ENCODE results near the gene ACTMAP. TPM values are rescaled to one million over a fixed set of nuclear protein-coding genes. Genes with fewer than 3 reads are reported as not detected.

Gene ACTMAP
- polyA plus RNA-seq, 1 of the 3 experiments (the other 2 are of a cell fraction) = 6.4 TPM

DNA sequence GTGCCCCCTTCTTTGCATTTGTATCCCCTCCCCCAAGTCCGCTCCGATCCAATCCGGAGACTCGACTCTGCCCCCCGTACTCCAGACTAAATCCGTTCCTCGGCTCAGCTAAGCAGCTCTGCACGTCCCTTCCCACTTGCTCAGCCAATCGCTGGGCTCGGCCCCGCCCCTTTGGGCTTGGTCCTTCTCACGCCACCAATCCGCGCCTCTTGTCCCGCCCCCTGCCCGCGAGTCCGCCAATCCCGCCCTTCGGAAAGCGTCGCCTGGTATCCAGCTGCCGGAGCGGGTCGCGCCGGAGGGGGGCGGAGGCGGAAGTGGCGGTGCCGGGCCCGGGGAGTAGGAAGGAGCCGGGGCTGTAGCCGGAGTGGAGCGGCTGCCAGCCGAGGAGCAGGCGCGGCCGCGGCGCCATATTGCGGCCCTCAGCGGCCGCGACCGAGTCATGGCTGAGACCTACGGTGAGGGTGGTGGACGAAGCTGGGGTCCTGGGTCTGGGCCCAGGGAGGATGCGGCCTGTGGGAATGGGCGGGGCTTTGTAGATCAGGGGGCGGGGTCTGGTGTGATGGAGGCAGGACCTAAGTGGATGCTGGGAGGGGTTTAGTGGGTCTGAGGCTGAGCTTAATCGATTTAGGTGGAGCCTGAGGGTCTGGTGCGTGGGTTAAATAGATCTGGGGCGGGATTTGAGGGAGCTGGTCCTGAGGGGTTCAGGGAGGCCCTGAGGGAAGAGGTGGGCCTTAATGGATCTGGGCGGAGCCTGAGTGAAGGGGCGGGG is 27.8 kb upstream of the ACTMAP start, which contains the start of gene RAB4B (continued):
- TF ChIP-seq, protein P1, sequence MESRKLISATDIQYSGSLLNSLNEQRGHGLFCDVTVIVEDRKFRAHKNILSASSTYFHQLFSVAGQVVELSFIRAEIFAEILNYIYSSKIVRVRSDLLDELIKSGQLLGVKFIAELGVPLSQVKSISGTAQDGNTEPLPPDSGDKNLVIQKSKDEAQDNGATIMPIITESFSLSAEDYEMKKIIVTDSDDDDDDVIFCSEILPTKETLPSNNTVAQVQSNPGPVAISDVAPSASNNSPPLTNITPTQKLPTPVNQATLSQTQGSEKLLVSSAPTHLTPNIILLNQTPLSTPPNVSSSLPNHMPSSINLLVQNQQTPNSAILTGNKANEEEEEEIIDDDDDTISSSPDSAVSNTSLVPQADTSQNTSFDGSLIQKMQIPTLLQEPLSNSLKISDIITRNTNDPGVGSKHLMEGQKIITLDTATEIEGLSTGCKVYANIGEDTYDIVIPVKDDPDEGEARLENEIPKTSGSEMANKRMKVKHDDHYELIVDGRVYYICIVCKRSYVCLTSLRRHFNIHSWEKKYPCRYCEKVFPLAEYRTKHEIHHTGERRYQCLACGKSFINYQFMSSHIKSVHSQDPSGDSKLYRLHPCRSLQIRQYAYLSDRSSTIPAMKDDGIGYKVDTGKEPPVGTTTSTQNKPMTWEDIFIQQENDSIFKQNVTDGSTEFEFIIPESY (IDR thresholded peaks at IDR 0.05; ENCODE audit: borderline replicate concordance, low read depth) = no peak
- TF ChIP-seq MXI1 (IDR thresholded peaks at IDR 0.05; ENCODE audit: low read depth, low read length) (peak; percentile 51; the same call in 1 of the 2 replicates), POLR2AphosphoS5 (IDR thresholded peaks at IDR 0.05; ENCODE audit: low read depth, low read length) (peak; percentile 27; the same call in 1 of the 2 replicates), NRF1 (IDR thresholded peaks at IDR 0.05; ENCODE audit: low read depth, low read length) (no peak), ELF1 (IDR thresholded peaks at IDR 0.05) (peak; percentile 96), RXRA (IDR thresholded peaks at IDR 0.05; ENCODE audit: borderline replicate concordance, low read depth) (no peak), FOSL2 (IDR thresholded peaks at IDR 0.05; ENCODE audit: borderline replicate concordance, low read depth) (no peak), CHD2 (IDR thresholded peaks at IDR 0.05; ENCODE audit: low read length, partially characterized antibody) (peak; percentile 92), YY1 (IDR thresholded peaks at IDR 0.05; ENCODE audit: low read depth) (0 out of 2 replicates have a peak, but pooled peaks have one; percentile 48), NFIC (IDR thresholded peaks at IDR 0.05; ENCODE audit: borderline replicate concordance) (no peak)
- TF ChIP-seq, protein P2, sequence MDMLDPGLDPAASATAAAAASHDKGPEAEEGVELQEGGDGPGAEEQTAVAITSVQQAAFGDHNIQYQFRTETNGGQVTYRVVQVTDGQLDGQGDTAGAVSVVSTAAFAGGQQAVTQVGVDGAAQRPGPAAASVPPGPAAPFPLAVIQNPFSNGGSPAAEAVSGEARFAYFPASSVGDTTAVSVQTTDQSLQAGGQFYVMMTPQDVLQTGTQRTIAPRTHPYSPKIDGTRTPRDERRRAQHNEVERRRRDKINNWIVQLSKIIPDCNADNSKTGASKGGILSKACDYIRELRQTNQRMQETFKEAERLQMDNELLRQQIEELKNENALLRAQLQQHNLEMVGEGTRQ (IDR thresholded peaks at IDR 0.05; ENCODE audit: borderline replicate concordance, low read depth, low read length) = no peak
- TF ChIP-seq, protein P3, sequence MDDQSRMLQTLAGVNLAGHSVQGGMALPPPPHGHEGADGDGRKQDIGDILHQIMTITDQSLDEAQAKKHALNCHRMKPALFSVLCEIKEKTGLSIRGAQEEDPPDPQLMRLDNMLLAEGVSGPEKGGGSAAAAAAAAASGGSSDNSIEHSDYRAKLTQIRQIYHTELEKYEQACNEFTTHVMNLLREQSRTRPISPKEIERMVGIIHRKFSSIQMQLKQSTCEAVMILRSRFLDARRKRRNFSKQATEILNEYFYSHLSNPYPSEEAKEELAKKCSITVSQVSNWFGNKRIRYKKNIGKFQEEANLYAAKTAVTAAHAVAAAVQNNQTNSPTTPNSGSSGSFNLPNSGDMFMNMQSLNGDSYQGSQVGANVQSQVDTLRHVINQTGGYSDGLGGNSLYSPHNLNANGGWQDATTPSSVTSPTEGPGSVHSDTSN (IDR thresholded peaks at IDR 0.05) = peak; percentile 82
- TF ChIP-seq, protein P4, sequence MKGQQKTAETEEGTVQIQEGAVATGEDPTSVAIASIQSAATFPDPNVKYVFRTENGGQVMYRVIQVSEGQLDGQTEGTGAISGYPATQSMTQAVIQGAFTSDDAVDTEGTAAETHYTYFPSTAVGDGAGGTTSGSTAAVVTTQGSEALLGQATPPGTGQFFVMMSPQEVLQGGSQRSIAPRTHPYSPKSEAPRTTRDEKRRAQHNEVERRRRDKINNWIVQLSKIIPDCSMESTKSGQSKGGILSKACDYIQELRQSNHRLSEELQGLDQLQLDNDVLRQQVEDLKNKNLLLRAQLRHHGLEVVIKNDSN (IDR thresholded peaks at IDR 0.05; ENCODE audit: borderline replicate concordance, low read depth) = peak; percentile 58; the same call in 1 of the 2 replicates
- TF ChIP-seq, protein P5, sequence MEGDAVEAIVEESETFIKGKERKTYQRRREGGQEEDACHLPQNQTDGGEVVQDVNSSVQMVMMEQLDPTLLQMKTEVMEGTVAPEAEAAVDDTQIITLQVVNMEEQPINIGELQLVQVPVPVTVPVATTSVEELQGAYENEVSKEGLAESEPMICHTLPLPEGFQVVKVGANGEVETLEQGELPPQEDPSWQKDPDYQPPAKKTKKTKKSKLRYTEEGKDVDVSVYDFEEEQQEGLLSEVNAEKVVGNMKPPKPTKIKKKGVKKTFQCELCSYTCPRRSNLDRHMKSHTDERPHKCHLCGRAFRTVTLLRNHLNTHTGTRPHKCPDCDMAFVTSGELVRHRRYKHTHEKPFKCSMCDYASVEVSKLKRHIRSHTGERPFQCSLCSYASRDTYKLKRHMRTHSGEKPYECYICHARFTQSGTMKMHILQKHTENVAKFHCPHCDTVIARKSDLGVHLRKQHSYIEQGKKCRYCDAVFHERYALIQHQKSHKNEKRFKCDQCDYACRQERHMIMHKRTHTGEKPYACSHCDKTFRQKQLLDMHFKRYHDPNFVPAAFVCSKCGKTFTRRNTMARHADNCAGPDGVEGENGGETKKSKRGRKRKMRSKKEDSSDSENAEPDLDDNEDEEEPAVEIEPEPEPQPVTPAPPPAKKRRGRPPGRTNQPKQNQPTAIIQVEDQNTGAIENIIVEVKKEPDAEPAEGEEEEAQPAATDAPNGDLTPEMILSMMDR (IDR thresholded peaks at IDR 0.05) = no peak

Data from SK-N-SH (cell line).